GM23338 (cell line): ENCODE results near the gene RAPGEF3. TPM values are rescaled to one million over a fixed set of nuclear protein-coding genes. Genes with fewer than 3 reads are reported as not detected.

ENCODE experiments used
- ATAC-seq: fragments of 200-7000 bp; cut with Tn5 transposase; 3 replicates; pipeline ENCODE4 v1.9.1; 2020
- DNase-seq: peaks from one replicate; pipeline ENCODE4 v3.0.0-alpha.2; 2015; ENCODE audit warnings: low spot score
- H2AFZ ChIP-seq: fragments of 200-600 bp; sonication (generic); 2 replicates; pipeline ENCODE4 v1.8.0; 2016; ENCODE audit warnings: antibody characterized with exemption, mild to moderate bottlenecking, moderate library complexity
- H3F3A ChIP-seq: fragments of 200-600 bp; sonication (generic); replicated peaks from 2 replicates; pipeline ENCODE4 v1.8.0; 2017; ENCODE audit warnings: antibody characterized with exemption, mixed run types, low read depth
- H3K27ac ChIP-seq: fragments of 200-600 bp; sonication (generic); 2 replicates; pipeline ENCODE4 v1.6.1; 2016; ENCODE audit warnings: low read depth
- H3K27me3 ChIP-seq: fragments of 200-600 bp; sonication (generic); 2 replicates; pipeline ENCODE4 v1.8.0; 2016; ENCODE audit warnings: mild to moderate bottlenecking, mixed run types, moderate library complexity; ENCODE audit not compliant: insufficient read depth
- H3K36me3 ChIP-seq: fragments of 200-600 bp; sonication (generic); 2 replicates; pipeline ENCODE4 v1.8.0; 2016; ENCODE audit warnings: mild to moderate bottlenecking; ENCODE audit not compliant: insufficient read depth
- H3K4me1 ChIP-seq: fragments of 200-600 bp; sonication (generic); 2 replicates; pipeline ENCODE4 v1.8.0; 2016; ENCODE audit warnings: mild to moderate bottlenecking, moderate library complexity; ENCODE audit not compliant: insufficient read depth
- H3K4me2 ChIP-seq: fragments of 200-600 bp; sonication (generic); 2 replicates; pipeline ENCODE4 v1.7.1; 2017; ENCODE audit warnings: mixed run types
- H3K4me3 ChIP-seq: fragments of 200-600 bp; sonication (generic); 2 replicates; pipeline ENCODE4 v1.6.1; 2016; ENCODE audit warnings: mixed run types
- H3K79me2 ChIP-seq: fragments of 200-600 bp; sonication (generic); replicated peaks from 2 replicates; pipeline ENCODE4 v1.8.0; 2017; ENCODE audit warnings: mild to moderate bottlenecking; ENCODE audit not compliant: insufficient read depth
- H3K9me2 ChIP-seq: fragments of 200-600 bp; sonication (generic); 2 replicates; pipeline ENCODE4 v1.8.0; 2017; ENCODE audit not compliant: insufficient read depth
- H4K20me1 ChIP-seq: fragments of 200-600 bp; sonication (generic); replicated peaks from 2 replicates; pipeline ENCODE4 v1.8.0; 2017; ENCODE audit warnings: mild to moderate bottlenecking; ENCODE audit not compliant: insufficient read depth
- H3K27ac Mint-ChIP-seq: 2 replicates; pipeline ENCODE4 v1.8.0; 2020; ENCODE audit warnings: inconsistent platforms, mild to moderate bottlenecking, moderate library complexity, mixed read lengths
- H3K27me3 Mint-ChIP-seq: 3 replicates; pipeline ENCODE4 v1.8.0; 2022; ENCODE audit warnings: low read depth, mild to moderate bottlenecking, moderate library complexity, mixed read lengths, inconsistent platforms; ENCODE audit not compliant: insufficient read depth, poor library complexity
- H3K36me3 Mint-ChIP-seq: 3 replicates; pipeline ENCODE4 v1.8.0; 2021; ENCODE audit warnings: low read depth, mild to moderate bottlenecking, inconsistent platforms, moderate library complexity, mixed read lengths
- H3K4me1 Mint-ChIP-seq: 3 replicates; pipeline ENCODE4 v1.8.0; 2020; ENCODE audit warnings: mild to moderate bottlenecking, inconsistent platforms, mixed read lengths
- H3K4me3 Mint-ChIP-seq: 3 replicates; pipeline ENCODE4 v1.8.0; 2021; ENCODE audit warnings: moderate library complexity, mild to moderate bottlenecking, inconsistent platforms, mixed read lengths
- H3K9me3 Mint-ChIP-seq: 3 replicates; pipeline ENCODE4 v1.8.0; 2020; ENCODE audit warnings: moderate library complexity, mild to moderate bottlenecking, inconsistent platforms, mixed read lengths
- EZH2 ChIP-seq: fragments of 200-600 bp; sonication (generic); IDR thresholded peaks from one replicate; pipeline ENCODE4 v1.8.0; 2017; ENCODE audit warnings: antibody characterized with exemption, mild to moderate bottlenecking, low read depth; ENCODE audit not compliant: unreplicated experiment
- EZH2phosphoT487 ChIP-seq: fragments of 200-600 bp; sonication (generic); IDR thresholded peaks from one replicate; pipeline ENCODE4 v1.8.1; 2018; ENCODE audit warnings: antibody characterized with exemption; ENCODE audit not compliant: unreplicated experiment
- JUNB ChIP-seq: IDR thresholded peaks from one replicate; pipeline ENCODE4 v1.6.1; 2016; ENCODE audit warnings: antibody characterized with exemption; ENCODE audit not compliant: unreplicated experiment
- NANOG ChIP-seq: IDR thresholded peaks from 2 replicates; pipeline ENCODE4 v1.6.1; 2016; ENCODE audit warnings: antibody characterized with exemption, borderline replicate concordance
- POLR2AphosphoS5 ChIP-seq: IDR thresholded peaks from 2 replicates; pipeline ENCODE4 v1.6.1; 2016; ENCODE audit warnings: antibody characterized with exemption, low read depth
- STAT1 ChIP-seq: IDR thresholded peaks from one replicate; pipeline ENCODE4 v1.6.1; 2016; ENCODE audit warnings: antibody characterized with exemption; ENCODE audit not compliant: unreplicated experiment
- ZNF114 ChIP-seq: fragments of 250-450 bp; sonication (Bioruptor Pico); IDR thresholded peaks from 2 replicates; pipeline ENCODE4 v1.5.0; 2020; ENCODE audit warnings: mild to moderate bottlenecking, moderate library complexity
- polyA plus RNA-seq: library from polyadenylated mRNA; unstranded; fragments of >200 nt; fragmentation: Nextera tagmentation; extraction: Ambion mirVana; gene quantifications from 2 replicates; pipeline ENCODE4 v1.2.1, GENCODE V29; 2016
- total RNA-seq: library from RNA; depleted of rRNA; stranded (reverse); fragments of >200 nt; shearing (Covaris generic); gene quantifications from 2 replicates; pipeline ENCODE4 v1.2.3, GENCODE V29; 2014
- TF ChIP-seq, protein P1 (sequence below), 2 experiments: fragments of 200-600 bp in 1 of 2; sonication (generic) in 1 of 2; conservative IDR thresholded peaks; 2 replicates each; pipeline versions ENCODE4 v1.5.1 to v1.6.1; 2016 to 2017; ENCODE audit warnings: antibody characterized with exemption in 2 of 2, low read depth in 2 of 2, mild to moderate bottlenecking in 2 of 2, moderate library complexity in 1 of 2
- TF ChIP-seq, protein P2 (sequence below): IDR thresholded peaks from 2 replicates; pipeline ENCODE4 v1.6.1; 2016; ENCODE audit warnings: antibody characterized with exemption

The RAPGEF3 gene
- total and polyA plus RNA-seq, 2 experiments from 2014 or later: 2.3 to 11.8 TPM

GRCh38 chr12:47797441-47797840, 38.8 kb upstream of the RAPGEF3 start:
- H3K27ac Mint-ChIP-seq: peak overlapping the region; percentile 86
- H3K4me3 Mint-ChIP-seq: no peak overlapping the region
- H3K36me3 Mint-ChIP-seq: peaks cover 30% of the 10 kb centered on the region
- H4K20me1 ChIP-seq: peaks cover 13% of the 10 kb centered on the region
- H3K9me2 ChIP-seq: no peaks in the 10 kb centered on the region
- H2AFZ ChIP-seq: no peak overlapping the region
- no peak for TF ChIP-seq STAT1
- TF ChIP-seq, protein P1, sequence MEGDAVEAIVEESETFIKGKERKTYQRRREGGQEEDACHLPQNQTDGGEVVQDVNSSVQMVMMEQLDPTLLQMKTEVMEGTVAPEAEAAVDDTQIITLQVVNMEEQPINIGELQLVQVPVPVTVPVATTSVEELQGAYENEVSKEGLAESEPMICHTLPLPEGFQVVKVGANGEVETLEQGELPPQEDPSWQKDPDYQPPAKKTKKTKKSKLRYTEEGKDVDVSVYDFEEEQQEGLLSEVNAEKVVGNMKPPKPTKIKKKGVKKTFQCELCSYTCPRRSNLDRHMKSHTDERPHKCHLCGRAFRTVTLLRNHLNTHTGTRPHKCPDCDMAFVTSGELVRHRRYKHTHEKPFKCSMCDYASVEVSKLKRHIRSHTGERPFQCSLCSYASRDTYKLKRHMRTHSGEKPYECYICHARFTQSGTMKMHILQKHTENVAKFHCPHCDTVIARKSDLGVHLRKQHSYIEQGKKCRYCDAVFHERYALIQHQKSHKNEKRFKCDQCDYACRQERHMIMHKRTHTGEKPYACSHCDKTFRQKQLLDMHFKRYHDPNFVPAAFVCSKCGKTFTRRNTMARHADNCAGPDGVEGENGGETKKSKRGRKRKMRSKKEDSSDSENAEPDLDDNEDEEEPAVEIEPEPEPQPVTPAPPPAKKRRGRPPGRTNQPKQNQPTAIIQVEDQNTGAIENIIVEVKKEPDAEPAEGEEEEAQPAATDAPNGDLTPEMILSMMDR (conservative IDR thresholded peaks at IDR 0.05; ENCODE audit: low read depth in 2 of 2): peak; percentile 58 to 85
- H3K79me2 ChIP-seq: peaks cover 20% of the 10 kb centered on the region
- no peaks in the 10 kb centered on the region for H3F3A ChIP-seq
- H3K4me1 Mint-ChIP-seq: peaks cover 37% of the 10 kb centered on the region
- ATAC-seq: peak; percentile 82
- DNase-seq: peak; percentile 73
- no peaks in the 10 kb centered on the region for H3K27me3 ChIP-seq
- H3K27ac ChIP-seq: no peak overlapping the region; the same call in 1 of the 2 replicates
- H3K9me3 Mint-ChIP-seq: peaks cover 2% of the 10 kb centered on the region; the same call in 2 of the 3 replicates
- no peak overlapping the region for H3K4me2 ChIP-seq
- H3K4me1 ChIP-seq: peaks cover 1% of the 10 kb centered on the region
- H3K27me3 Mint-ChIP-seq: peaks cover 7% of the 10 kb centered on the region
- H3K4me3 ChIP-seq: no peak overlapping the region
- H3K36me3 ChIP-seq: peaks cover 10% of the 10 kb centered on the region

DNA sequence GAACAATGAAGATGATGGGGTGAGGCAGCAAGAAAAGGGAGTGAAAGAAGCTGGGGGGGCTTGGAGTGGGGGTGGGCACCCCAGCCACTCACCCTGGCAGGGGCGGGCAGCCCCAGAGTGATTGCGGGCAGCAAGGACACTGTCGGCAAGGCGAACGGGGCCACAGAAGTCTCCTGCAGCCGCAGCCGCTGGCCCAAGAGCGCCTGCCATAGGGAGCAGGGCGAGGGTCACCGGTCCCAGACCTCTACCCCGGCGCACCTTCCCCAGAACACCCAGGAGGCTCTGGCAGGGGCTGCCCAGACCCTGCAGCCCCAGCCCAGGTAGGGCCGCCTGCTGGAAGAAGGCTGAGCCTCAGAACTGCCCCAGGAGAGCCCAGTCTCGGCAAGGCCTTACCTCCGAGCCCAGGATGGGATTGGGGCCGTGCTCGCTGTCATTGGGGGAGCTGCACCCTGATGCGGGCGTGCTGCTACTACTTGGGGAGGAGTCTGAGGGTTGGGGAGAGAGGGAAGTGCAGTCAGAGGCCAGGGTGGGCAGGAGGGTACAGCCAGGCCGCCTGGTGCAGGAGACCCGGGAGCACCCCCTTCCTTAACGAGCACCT, 37.2 kb upstream of the RAPGEF3 start:
- H3K36me3 ChIP-seq: peaks cover 10% of the 10 kb centered on the region
- H3K27me3 ChIP-seq: no peaks in the 10 kb centered on the region
- H3K27ac Mint-ChIP-seq: no peak overlapping the region
- no peak overlapping the region for H3K27ac ChIP-seq
- ATAC-seq: no peak
- H3K4me3 ChIP-seq: no peak overlapping the region
- TF ChIP-seq STAT1: no peak
- TF ChIP-seq, protein P2, sequence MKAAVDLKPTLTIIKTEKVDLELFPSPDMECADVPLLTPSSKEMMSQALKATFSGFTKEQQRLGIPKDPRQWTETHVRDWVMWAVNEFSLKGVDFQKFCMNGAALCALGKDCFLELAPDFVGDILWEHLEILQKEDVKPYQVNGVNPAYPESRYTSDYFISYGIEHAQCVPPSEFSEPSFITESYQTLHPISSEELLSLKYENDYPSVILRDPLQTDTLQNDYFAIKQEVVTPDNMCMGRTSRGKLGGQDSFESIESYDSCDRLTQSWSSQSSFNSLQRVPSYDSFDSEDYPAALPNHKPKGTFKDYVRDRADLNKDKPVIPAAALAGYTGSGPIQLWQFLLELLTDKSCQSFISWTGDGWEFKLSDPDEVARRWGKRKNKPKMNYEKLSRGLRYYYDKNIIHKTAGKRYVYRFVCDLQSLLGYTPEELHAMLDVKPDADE: no peak
- TF ChIP-seq EZH2phosphoT487: no peak
- peaks cover 7% of the 10 kb centered on the region for H3K27me3 Mint-ChIP-seq
- H2AFZ ChIP-seq: no peak overlapping the region
- no peaks in the 10 kb centered on the region for H3F3A ChIP-seq
- H3K36me3 Mint-ChIP-seq: peaks cover 41% of the 10 kb centered on the region
- H3K9me2 ChIP-seq: no peaks in the 10 kb centered on the region
- H3K4me1 ChIP-seq: no peaks in the 10 kb centered on the region; the same call in 1 of the 2 replicates
- peaks cover 24% of the 10 kb centered on the region for H3K4me1 Mint-ChIP-seq
- H3K9me3 Mint-ChIP-seq: no peaks in the 10 kb centered on the region; the same call in 2 of the 3 replicates
- no peak overlapping the region for H3K4me3 Mint-ChIP-seq
- H3K79me2 ChIP-seq: peaks cover 5% of the 10 kb centered on the region
- H4K20me1 ChIP-seq: peaks cover under 1% of the 10 kb centered on the region; the same call in 1 of the 2 replicates
- DNase-seq: no peak
- H3K4me2 ChIP-seq: no peak overlapping the region

GRCh38 chr12:47795121-47795813, 36.6 kb upstream of the RAPGEF3 start:
- Mint-ChIP-seq H3K27me3 (peaks cover 13% of the 10 kb centered on the region), H3K27ac (no peak overlapping the region), H3K4me3 (no peak overlapping the region), H3K9me3 (no peaks in the 10 kb centered on the region; the same call in 2 of the 3 replicates), H3K4me1 (peaks cover 18% of the 10 kb centered on the region), H3K36me3 (peaks cover 48% of the 10 kb centered on the region)
- H3K79me2 ChIP-seq: no peaks in the 10 kb centered on the region; the same call in 1 of the 2 replicates
- peaks cover 10% of the 10 kb centered on the region for H3K36me3 ChIP-seq
- H3K9me2 ChIP-seq: no peaks in the 10 kb centered on the region
- H3K27me3 ChIP-seq: no peaks in the 10 kb centered on the region
- DNase-seq (no peak), ATAC-seq (no peak)
- no peaks in the 10 kb centered on the region for H3K4me1 ChIP-seq
- no peak overlapping the region for H3K4me3 ChIP-seq
- H3K4me2 ChIP-seq: no peak overlapping the region
- no peaks in the 10 kb centered on the region for H3F3A ChIP-seq
- no peaks in the 10 kb centered on the region for H4K20me1 ChIP-seq
- no peak overlapping the region for H2AFZ ChIP-seq
- no peak overlapping the region for H3K27ac ChIP-seq
- TF ChIP-seq POLR2AphosphoS5: no peak
- TF ChIP-seq STAT1: no peak
- no peak for TF ChIP-seq JUNB
- TF ChIP-seq ZNF114 (CRISPR knock-in tag): no peak
- TF ChIP-seq NANOG: no peak
- TF ChIP-seq EZH2: no peak
